DMS153 treated with DMSO at 0.1 percent for 48 hours (cell line): ENCODE measurements around the gene PSMD5.

Source experiments
- DNase-seq: peaks from one replicate; lab custom pipeline; 2025; ENCODE audit not compliant: unreplicated experiment; lab: John Stamatoyannopoulos, UW

Gene PSMD5

GRCh38 chr9:120842685-120843485, at the start of gene PSMD5:
Gene PSMD5, minus strand, starts transcription at chr9:120842922. Its CDS starts 13 bp downstream, at chr9:120842909.
- DNase-seq: peak; percentile 98

GRCh38 chr9:120891884-120892747, 49.4 kb upstream of the PSMD5 start:
- DNase-seq: peak; percentile 73

- DNase-seq: no peak
Measured at GRCh38 chr9:120891245-120891883, 48.6 kb upstream of the PSMD5 start.

GRCh38 chr9:120890320-120891244, 47.9 kb upstream of the PSMD5 start:
- no peak for DNase-seq

GRCh38 chr9:120889606-120890271, 47.0 kb upstream of the PSMD5 start:
- DNase-seq: peak; percentile 29

GRCh38 chr9:120888626-120889025, 45.9 kb upstream of the PSMD5 start:
- no peak for DNase-seq

GRCh38 chr9:120886490-120886967, 43.8 kb upstream of the PSMD5 start:
- DNase-seq: no peak

- DNase-seq: no peak
Measured at GRCh38 chr9:120885958-120886357, 43.2 kb upstream of the PSMD5 start.

- no peak for DNase-seq
Measured at GRCh38 chr9:120885457-120885856, 42.7 kb upstream of the PSMD5 start.

GRCh38 chr9:120883608-120883996, 40.9 kb upstream of the PSMD5 start:
- DNase-seq: no peak

GRCh38 chr9:120882935-120883607, 40.3 kb upstream of the PSMD5 start:
- no peak for DNase-seq

- DNase-seq: no peak
Measured at GRCh38 chr9:120879446-120879845, 36.7 kb upstream of the PSMD5 start.

GRCh38 chr9:120878188-120879130, 35.7 kb upstream of the PSMD5 start:
- DNase-seq: peak; percentile 36

GRCh38 chr9:120877276-120878034, 34.7 kb upstream of the PSMD5 start:
- peak; percentile 60 for DNase-seq

- DNase-seq: no peak
Measured at GRCh38 chr9:120876842-120877240, 34.1 kb upstream of the PSMD5 start, which contains the start of gene PHF19. Gene PHF19, minus strand, starts transcription at chr9:120877188. Its CDS starts 2,447 bp downstream, at chr9:120874741.

- peak; percentile 90 for DNase-seq
Measured at GRCh38 chr9:120875954-120876841, 33.5 kb upstream of the PSMD5 start.
